Activated CD4-positive, alpha-beta T cell treated with anti-CD3 and anti-CD28 coated beads for 36 hours (primary cell): ENCODE data around the gene SEMA3F. TPM values are rescaled to one million over a fixed set of nuclear protein-coding genes. Genes with fewer than 3 reads are reported as not detected.

Source experiments
- ATAC-seq: fragments of 200-7000 bp; cut with Tn5 transposase; one replicate; pipeline ENCODE4 v1.10.0; 2021; ENCODE audit warnings: mild to moderate bottlenecking, moderate library complexity
- CTCF ChIA-PET: fragments of 350-600 bp; sonication (Branson Sonifier 250); formaldehyde crosslinking; loops from one replicate; lab custom pipeline; 2021; ENCODE audit warnings: antibody characterized with exemption; lab: Charles Lee
- POLR2A ChIA-PET: fragments of 350-600 bp; sonication (Branson Sonifier 250); formaldehyde crosslinking; loops from one replicate; lab custom pipeline; 2021; ENCODE audit warnings: antibody characterized with exemption, inconsistent platforms; lab: Charles Lee
- DNase-seq: peaks from one replicate; pipeline ENCODE4 v3.0.0-alpha.2; 2020
- H3K27ac Mint-ChIP-seq: one replicate; pipeline ENCODE4 v1.8.0; 2021; ENCODE audit warnings: mixed read lengths
- H3K27me3 Mint-ChIP-seq: one replicate; pipeline ENCODE4 v1.8.0; 2021; ENCODE audit warnings: mixed read lengths
- H3K36me3 Mint-ChIP-seq: one replicate; pipeline ENCODE4 v1.8.0; 2021; ENCODE audit warnings: low read depth, mixed read lengths
- H3K4me1 Mint-ChIP-seq: one replicate; pipeline ENCODE4 v1.8.0; 2021; ENCODE audit warnings: mixed read lengths
- H3K4me3 Mint-ChIP-seq: one replicate; pipeline ENCODE4 v1.8.0; 2021; ENCODE audit warnings: mild to moderate bottlenecking, moderate library complexity, mixed read lengths
- H3K9me3 Mint-ChIP-seq: one replicate; pipeline ENCODE4 v1.8.0; 2021; ENCODE audit warnings: low read depth, mixed read lengths
- intact Hi-C, 2 experiments: fragments of 100-400 bp; cut with DNase I in 1 of 2; cut with micrococcal nuclease in 1 of 2; formaldehyde crosslinking; loops; one replicate each; pipeline versions ENCODE4 v1.14.2 to v1.15.1; 2022 to 2024; cut with DNase I, micrococcal nuclease
- total RNA-seq, 2 experiments: library from RNA; stranded (reverse); gene quantifications; one replicate each; pipeline ENCODE4 v1.2.3, GENCODE V29; 2021

SEMA3F gene
- total RNA-seq, 2 experiments from 2014 or later = 0.25 to 0.46 TPM

DNA sequence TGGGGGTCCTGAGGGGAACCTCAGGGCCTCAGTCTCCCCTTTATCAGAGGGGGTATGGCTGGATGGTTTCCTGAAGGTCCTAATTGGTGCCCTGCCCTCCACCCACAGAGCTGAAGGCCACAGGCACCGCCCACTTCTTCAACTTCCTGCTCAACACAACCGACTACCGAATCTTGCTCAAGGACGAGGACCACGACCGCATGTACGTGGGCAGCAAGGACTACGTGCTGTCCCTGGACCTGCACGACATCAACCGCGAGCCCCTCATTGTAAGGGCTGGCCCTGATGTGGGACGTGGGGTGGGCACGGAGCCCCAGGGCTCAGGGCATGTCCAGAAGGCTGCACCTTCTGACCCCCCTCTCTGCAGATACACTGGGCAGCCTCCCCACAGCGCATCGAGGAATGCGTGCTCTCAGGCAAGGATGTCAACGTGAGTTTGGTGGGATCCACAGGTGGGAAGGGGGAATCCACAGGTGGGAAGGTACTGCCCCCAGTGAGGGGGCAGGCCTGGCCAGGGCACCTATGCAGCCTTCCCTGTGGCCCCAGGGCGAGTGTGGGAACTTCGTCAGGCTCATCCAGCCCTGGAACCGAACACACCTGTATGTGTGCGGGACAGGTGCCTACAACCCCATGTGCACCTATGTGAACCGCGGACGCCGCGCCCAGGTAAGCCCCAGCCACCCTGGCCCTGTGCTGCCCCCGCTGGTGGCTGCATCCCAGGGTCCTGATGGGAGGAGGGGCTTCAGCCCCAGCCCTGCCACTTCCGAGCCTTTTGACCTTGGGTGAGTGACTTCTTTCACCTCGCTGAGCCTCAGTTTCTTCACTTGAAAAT is 18.8 kb downstream of the SEMA3F start:
- peaks cover 2% of the 10 kb centered on the region for H3K4me1 Mint-ChIP-seq
- H3K9me3 Mint-ChIP-seq = no peaks in the 10 kb centered on the region
- DNase-seq (no peak), ATAC-seq (no peak)
- H3K27ac Mint-ChIP-seq = no peak overlapping the region
- H3K36me3 Mint-ChIP-seq = no peaks in the 10 kb centered on the region
- no peaks in the 10 kb centered on the region for H3K27me3 Mint-ChIP-seq
- H3K4me3 Mint-ChIP-seq = no peak overlapping the region
- intact Hi-C loops = no loop called here
- ChIA-PET CTCF (interaction anchor here (0.6 to 1.1 kb wide), 2 partner anchors 18 to 102 kb away, joined by 3 read pairs; no protein-coding TSS in a partner anchor), POLR2A (no interaction called here)

DNA sequence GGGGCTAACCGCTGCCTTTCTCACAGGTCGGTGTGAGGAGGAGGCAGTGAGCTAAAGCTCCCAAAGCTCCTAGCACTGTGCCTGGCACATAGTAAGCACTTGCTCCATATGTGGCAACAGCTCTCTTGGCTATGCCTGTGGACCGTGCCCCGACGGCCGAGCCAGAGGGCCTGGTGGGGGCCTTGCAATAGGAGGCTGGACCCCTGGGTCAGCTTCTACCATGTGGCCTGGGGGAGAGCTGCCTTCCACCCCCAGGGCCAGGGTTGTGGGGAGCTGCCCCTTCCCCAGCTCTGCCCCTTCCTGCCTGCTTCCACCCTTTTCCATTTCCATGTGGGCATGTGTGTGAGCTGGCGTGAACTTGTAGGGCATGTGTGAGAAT is 19.4 kb downstream of the SEMA3F start:
- ATAC-seq (no peak), DNase-seq (no peak)
- Mint-ChIP-seq H3K4me1 (peaks cover 2% of the 10 kb centered on the region), H3K4me3 (no peak overlapping the region), H3K27me3 (no peaks in the 10 kb centered on the region), H3K9me3 (no peaks in the 10 kb centered on the region), H3K27ac (no peak overlapping the region), H3K36me3 (no peaks in the 10 kb centered on the region)
- ChIA-PET CTCF (interaction anchor here (0.6 to 1.1 kb wide), 2 partner anchors 18 to 103 kb away, joined by 3 read pairs; no protein-coding TSS in a partner anchor), POLR2A (no interaction called here)
- intact Hi-C loops = no loop called here

DNA sequence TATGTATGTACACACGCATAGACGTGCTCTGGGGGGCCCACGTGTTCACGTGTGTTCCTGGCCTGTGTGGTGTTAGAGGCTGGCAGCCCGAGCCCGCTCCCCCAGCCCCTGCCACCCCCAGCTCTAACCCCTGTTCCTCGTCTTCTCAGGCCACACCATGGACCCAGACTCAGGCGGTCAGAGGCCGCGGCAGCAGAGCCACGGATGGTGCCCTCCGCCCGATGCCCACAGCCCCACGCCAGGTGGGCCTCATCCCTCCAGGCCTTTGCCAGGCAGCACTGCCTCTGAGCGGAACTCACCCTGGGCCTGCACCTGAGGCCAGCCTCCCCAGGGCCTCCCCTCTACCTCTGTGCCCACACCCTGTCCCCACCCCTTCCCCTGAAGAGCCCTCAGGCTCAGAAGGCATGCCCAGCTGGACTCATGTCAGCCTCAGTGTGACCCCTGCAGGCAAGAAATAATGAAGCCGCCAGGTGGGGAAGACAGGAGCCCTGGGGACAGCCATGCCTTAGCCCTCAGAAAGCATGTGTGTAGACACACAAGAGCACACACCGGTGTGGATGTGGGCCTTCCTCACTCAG is 19.9 kb downstream of the SEMA3F start:
- intact Hi-C loops = no loop called here
- Mint-ChIP-seq H3K27me3 (no peaks in the 10 kb centered on the region), H3K4me3 (no peak overlapping the region), H3K9me3 (no peaks in the 10 kb centered on the region), H3K4me1 (peaks cover 2% of the 10 kb centered on the region), H3K27ac (no peak overlapping the region), H3K36me3 (no peaks in the 10 kb centered on the region)
- CTCF ChIA-PET = interaction anchor here (1.1 kb wide), 1 partner anchor 103 kb away, joined by 3 read pairs; no protein-coding TSS in a partner anchor
- POLR2A ChIA-PET = no interaction called here
- ATAC-seq (no peak), DNase-seq (no peak)

DNA sequence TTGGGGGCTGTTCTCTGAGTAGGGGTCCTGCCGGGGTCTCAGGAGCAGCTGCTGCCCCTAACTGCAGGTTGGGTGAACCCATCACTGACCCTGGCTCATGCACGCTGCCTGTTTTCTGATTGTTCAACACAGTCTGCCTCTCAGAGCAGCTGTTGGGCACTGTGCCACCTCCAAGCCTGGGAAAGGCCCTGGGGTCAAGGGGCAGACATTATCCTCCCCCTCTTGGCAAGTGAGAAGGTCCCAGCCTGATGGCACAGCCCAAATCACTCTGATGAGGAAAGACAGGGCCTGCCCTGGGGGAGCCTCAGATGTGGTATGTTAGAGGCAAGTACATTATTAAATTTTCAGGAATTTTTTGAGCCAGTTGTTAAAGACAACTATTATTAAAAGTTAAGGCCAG is 22.2 kb downstream of the SEMA3F start:
- Mint-ChIP-seq H3K27ac (no peak overlapping the region), H3K4me3 (no peak overlapping the region), H3K27me3 (no peaks in the 10 kb centered on the region), H3K9me3 (no peaks in the 10 kb centered on the region), H3K4me1 (peaks cover 2% of the 10 kb centered on the region), H3K36me3 (no peaks in the 10 kb centered on the region)
- no peak for ATAC-seq
- ChIA-PET CTCF (no interaction called here), POLR2A (no interaction called here)
- no peak for DNase-seq
- intact Hi-C loops = no loop called here

DNA sequence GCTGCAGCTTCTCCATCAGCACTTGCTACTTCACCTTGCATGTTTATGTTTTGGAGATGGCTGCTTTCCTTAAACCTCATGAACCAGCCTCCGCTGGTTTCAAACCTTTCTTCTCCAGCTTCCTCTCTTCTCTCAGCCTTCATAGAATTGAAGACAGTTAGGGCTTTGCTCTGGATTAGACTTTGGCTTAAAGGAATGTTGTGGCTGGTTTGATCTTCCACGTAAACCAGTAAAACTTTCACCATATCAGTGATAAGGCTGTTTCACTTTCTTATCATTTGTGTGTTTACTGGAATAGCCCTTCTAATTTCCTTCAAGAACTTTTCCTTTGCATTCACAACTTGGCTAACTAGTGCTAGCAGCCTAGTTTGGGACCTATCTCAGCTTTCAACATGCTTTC is 24.6 kb downstream of the SEMA3F start:
- Mint-ChIP-seq H3K27ac (no peak overlapping the region), H3K36me3 (no peaks in the 10 kb centered on the region), H3K9me3 (no peaks in the 10 kb centered on the region), H3K27me3 (no peaks in the 10 kb centered on the region), H3K4me1 (no peaks in the 10 kb centered on the region), H3K4me3 (no peak overlapping the region)
- ChIA-PET CTCF (interaction anchor here (0.6 to 0.8 kb wide), 2 partner anchors 47 to 67 kb away, joined by 3 read pairs; no protein-coding TSS in a partner anchor), POLR2A (no interaction called here)
- intact Hi-C loops = no loop called here
- ATAC-seq (no peak), DNase-seq (no peak)

DNA sequence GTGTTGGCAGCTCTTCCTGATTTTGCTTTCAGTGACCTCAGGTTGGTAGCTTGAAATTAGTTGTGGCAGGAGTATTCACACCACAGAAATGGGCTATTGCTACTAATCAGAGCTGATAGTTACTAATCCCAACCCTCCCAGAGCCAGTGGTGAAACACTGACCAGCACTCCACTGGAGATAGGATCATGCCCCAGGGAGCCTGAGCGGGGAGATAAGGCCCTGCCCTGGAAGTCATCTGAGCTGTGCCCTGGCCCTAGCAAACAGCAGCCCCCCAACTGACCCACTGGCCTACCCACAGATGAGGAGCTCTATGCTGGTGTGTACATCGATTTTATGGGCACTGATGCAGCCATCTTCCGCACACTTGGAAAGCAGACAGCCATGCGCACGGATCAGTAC is 26.9 kb downstream of the SEMA3F start:
- H3K4me3 Mint-ChIP-seq = no peak overlapping the region
- ChIA-PET POLR2A (interaction anchor here (0.7 kb wide), 1 partner anchor 36 kb away, joined by 3 read pairs; no protein-coding TSS in a partner anchor), CTCF (interaction anchor here (0.7 to 1.0 kb wide), 3 partner anchors 13 to 60 kb away, joined by 3 to 4 read pairs (median 3); no protein-coding TSS in a partner anchor)
- intact Hi-C loops = no loop called here
- H3K36me3 Mint-ChIP-seq = no peaks in the 10 kb centered on the region
- H3K9me3 Mint-ChIP-seq = no peaks in the 10 kb centered on the region
- H3K27me3 Mint-ChIP-seq = no peaks in the 10 kb centered on the region
- DNase-seq (no peak), ATAC-seq (no peak)
- no peaks in the 10 kb centered on the region for H3K4me1 Mint-ChIP-seq
- no peak overlapping the region for H3K27ac Mint-ChIP-seq

DNA sequence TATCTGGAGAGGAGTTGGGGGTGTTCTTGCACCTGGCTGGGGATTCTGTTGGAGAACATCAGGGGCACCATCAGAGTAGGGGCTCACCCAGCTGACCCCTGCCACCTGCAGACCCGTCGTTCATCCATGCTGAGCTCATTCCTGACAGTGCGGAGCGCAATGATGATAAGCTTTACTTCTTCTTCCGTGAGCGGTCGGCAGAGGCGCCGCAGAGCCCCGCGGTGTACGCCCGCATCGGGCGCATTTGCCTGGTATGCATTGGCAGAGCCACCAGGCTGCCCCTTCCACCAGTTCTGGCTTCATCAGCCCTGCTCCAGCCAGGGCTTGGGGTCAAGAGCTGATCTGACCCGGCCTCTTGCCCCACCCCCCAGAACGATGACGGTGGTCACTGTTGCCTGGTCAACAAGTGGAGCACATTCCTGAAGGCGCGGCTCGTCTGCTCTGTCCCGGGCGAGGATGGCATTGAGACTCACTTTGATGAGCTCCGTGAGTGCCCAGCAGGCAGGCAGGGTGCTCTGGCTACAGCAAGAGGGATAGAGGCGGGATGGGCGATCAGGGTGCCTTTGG is 27.5 kb downstream of the SEMA3F start:
- no peak for ATAC-seq
- Mint-ChIP-seq H3K4me1 (no peaks in the 10 kb centered on the region), H3K4me3 (no peak overlapping the region), H3K27me3 (no peaks in the 10 kb centered on the region), H3K9me3 (no peaks in the 10 kb centered on the region), H3K36me3 (no peaks in the 10 kb centered on the region), H3K27ac (no peak overlapping the region)
- DNase-seq = no peak
- intact Hi-C loops = no loop called here
- CTCF ChIA-PET = interaction anchor here (0.7 to 1.6 kb wide), 3 partner anchors 12 to 13 kb away, joined by 3 to 6 read pairs (median 4); no protein-coding TSS in a partner anchor
- POLR2A ChIA-PET = interaction anchor here (0.6 to 0.7 kb wide), 2 partner anchors 36 to 888 kb away, joined by 3 read pairs; no protein-coding TSS in a partner anchor

DNA sequence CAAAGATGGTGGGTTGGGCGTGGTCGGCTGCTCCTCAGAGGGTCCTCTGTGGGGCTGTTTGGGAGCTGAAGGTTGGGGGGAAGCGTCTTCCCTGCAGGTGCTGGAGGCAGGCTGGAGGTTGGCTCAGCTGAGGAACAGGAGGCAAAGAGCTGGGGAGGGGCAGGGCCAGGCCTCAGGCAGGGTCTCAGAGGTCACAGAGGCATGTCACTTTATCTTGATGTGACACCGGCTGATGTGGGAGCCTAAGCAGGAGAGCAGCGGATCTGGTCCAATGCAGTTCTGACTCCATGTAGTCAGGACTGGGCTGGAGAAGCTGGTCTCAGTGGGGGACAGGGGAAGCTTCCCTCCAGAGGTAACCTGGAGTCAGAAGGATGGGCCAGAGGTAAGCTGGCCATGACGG is 28.6 kb downstream of the SEMA3F start:
- H3K9me3 Mint-ChIP-seq = no peaks in the 10 kb centered on the region
- H3K27me3 Mint-ChIP-seq = no peaks in the 10 kb centered on the region
- DNase-seq (no peak), ATAC-seq (no peak)
- H3K4me1 Mint-ChIP-seq = no peaks in the 10 kb centered on the region
- ChIA-PET CTCF (interaction anchor here (0.7 to 1.6 kb wide), 3 partner anchors 8 to 42 kb away, joined by 3 to 6 read pairs (median 3); no protein-coding TSS in a partner anchor), POLR2A (no interaction called here)
- H3K36me3 Mint-ChIP-seq = no peaks in the 10 kb centered on the region
- no peak overlapping the region for H3K4me3 Mint-ChIP-seq
- H3K27ac Mint-ChIP-seq = no peak overlapping the region
- intact Hi-C loops = no loop called here

DNA sequence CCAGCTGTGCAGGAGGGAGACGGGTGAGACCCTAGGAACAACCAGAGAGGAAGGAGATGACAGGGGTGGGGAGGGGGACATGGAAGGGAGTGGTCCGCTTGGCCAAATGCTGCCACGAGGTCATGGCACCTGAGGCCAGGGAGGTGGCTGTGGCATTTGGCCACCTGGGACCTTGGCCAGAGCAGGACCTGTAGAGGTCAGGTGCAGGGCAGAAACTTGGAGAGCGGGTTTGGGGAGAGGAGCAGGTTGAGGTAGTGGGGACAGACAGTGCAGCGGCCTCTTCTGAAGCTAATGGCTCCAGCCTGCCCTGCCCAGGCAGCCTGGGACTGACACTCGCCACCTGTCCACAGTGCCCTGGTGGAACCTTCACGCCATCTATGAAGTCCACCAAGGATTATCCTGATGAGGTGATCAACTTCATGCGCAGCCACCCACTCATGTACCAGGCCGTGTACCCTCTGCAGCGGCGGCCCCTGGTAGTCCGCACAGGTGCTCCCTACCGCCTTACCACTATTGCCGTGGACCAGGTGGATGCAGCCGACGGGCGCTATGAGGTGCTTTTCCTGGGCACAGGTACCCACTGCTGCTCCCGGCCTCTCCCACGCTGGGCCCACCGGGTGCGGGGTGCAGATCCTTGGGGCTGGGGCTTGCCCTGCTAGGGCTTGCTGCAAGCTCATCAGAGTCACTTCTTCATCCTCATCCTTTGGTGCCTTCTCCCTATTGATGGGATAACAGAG is 29.3 kb downstream of the SEMA3F start:
- ChIA-PET CTCF (interaction anchor here (0.6 to 1.6 kb wide), 3 partner anchors 8 to 62 kb away, joined by 3 to 6 read pairs (median 3); no protein-coding TSS in a partner anchor), POLR2A (no interaction called here)
- Mint-ChIP-seq H3K4me3 (no peak overlapping the region), H3K27ac (no peak overlapping the region), H3K4me1 (no peaks in the 10 kb centered on the region), H3K27me3 (no peaks in the 10 kb centered on the region), H3K9me3 (no peaks in the 10 kb centered on the region), H3K36me3 (no peaks in the 10 kb centered on the region)
- ATAC-seq (no peak), DNase-seq (no peak)
- intact Hi-C loops = no loop called here

DNA sequence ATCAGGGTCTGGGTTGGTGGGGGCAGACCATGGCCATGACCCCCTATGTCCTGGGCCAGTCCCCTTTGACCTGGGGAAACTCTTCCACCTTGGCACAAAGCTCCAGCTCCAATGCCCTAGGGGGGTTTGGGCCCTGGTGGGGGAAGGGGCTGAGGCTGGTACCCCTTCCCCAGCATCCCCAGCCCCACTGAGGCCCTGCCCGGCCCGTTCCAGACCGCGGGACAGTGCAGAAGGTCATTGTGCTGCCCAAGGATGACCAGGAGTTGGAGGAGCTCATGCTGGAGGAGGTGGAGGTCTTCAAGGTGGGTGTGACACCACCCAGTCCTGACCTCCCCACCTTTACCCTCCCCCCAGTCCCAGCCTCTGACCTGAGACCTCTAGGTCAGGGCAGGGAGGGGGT is 30.1 kb downstream of the SEMA3F start:
- intact Hi-C loops = no loop called here
- no peak overlapping the region for H3K27ac Mint-ChIP-seq
- no peaks in the 10 kb centered on the region for H3K4me1 Mint-ChIP-seq
- no peaks in the 10 kb centered on the region for H3K36me3 Mint-ChIP-seq
- no peak for ATAC-seq
- H3K4me3 Mint-ChIP-seq = no peak overlapping the region
- no peak for DNase-seq
- no peaks in the 10 kb centered on the region for H3K27me3 Mint-ChIP-seq
- CTCF ChIA-PET = interaction anchor here (0.6 kb wide), 1 partner anchor 63 kb away, joined by 3 read pairs; no protein-coding TSS in a partner anchor
- H3K9me3 Mint-ChIP-seq = no peaks in the 10 kb centered on the region
- POLR2A ChIA-PET = no interaction called here

DNA sequence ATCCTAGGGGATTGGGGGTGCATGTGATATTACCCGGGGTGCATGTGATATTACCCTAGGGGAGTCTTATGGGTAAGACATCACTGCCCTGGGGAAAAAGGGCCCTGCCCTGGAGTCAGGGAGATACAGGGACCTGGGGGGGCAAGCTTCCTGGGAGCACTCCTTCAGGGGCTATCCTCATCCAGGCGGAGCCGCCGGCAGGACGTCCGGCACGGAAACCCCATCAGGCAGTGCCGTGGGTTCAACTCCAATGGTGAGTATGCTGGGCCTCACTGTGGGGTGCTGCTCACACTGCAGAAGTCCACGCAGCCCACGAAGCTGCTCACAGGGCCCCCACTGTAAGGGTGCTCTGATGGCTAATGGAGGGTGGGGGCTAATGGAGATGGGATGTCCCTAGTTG is 31.0 kb downstream of the SEMA3F start:
- ATAC-seq = no peak
- no peaks in the 10 kb centered on the region for H3K27me3 Mint-ChIP-seq
- no peaks in the 10 kb centered on the region for H3K9me3 Mint-ChIP-seq
- no peak for DNase-seq
- H3K4me1 Mint-ChIP-seq = no peaks in the 10 kb centered on the region
- intact Hi-C loops = no loop called here
- H3K4me3 Mint-ChIP-seq = no peak overlapping the region
- CTCF ChIA-PET = no interaction called here
- no peak overlapping the region for H3K27ac Mint-ChIP-seq
- POLR2A ChIA-PET = no interaction called here
- H3K36me3 Mint-ChIP-seq = no peaks in the 10 kb centered on the region
